Measurements from ENCODE around the gene FOXO1.

FOXO1 gene

DNA sequence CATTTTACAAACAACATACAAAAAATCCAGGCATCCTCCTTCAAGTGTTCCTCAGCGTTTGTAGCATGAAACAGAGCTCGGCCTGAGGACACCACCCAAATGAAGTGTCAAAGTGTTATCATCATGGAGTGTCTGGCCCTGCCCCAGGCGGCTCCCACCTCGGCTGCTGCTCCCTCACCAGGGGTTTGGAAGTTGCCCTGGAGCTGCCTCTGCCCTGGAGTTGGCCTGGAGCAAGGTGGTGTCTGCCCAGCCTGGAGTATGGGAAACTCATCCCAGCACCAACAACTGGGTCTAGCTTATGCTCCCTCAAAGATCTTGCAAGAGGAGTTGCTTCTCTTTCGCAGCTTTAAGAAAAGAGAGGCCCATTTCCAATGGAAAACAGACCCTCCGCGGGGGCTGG, 120.4 kb downstream of the FOXO1 start:
- peaks cover 4% of the 10 kb centered on the region for H3K36me3 Mint-ChIP-seq
- peaks cover 4% of the 10 kb centered on the region for H3K9me3 Mint-ChIP-seq
- H3K27me3 Mint-ChIP-seq = no peaks in the 10 kb centered on the region
- H3K4me1 Mint-ChIP-seq = peaks cover 27% of the 10 kb centered on the region
- no peak overlapping the region for H3K27ac Mint-ChIP-seq
- H3K4me3 Mint-ChIP-seq = no peak overlapping the region

DNA sequence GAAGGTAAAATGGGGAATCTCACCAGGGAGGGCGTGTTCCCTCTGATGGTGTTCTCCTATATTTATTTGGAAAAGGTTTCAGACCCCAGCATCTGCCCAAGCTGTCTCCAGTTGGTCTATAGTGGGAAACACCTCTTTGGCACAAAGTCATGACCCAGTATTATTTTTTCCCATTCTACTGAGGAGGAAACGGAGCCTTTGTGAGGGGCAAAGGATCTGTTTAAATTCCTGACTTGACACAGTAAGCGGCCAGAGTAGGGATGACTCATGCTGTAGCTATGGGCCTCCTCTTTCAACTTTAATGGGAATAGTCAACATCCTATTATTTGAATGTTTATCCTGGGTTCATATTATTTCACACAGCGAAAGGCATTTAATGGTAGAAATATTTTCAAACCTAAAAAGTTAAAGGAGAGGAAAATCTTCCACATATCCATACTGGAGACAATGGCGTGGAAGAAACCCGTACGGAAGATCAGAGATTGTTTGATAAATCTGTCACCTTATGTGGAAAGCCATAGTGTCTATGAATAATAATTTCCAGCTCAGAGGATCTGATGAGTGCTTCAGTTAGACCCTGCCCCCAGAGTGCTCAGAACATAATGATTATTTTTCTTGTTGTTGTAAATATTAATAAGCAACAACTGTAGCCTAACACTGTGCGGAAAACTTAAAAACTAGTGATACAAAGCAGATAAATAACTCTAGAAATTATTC, 126.0 kb downstream of the FOXO1 start:
- H3K4me3 Mint-ChIP-seq = no peak overlapping the region
- H3K27me3 Mint-ChIP-seq = no peaks in the 10 kb centered on the region
- peaks cover 6% of the 10 kb centered on the region for H3K36me3 Mint-ChIP-seq

DNA sequence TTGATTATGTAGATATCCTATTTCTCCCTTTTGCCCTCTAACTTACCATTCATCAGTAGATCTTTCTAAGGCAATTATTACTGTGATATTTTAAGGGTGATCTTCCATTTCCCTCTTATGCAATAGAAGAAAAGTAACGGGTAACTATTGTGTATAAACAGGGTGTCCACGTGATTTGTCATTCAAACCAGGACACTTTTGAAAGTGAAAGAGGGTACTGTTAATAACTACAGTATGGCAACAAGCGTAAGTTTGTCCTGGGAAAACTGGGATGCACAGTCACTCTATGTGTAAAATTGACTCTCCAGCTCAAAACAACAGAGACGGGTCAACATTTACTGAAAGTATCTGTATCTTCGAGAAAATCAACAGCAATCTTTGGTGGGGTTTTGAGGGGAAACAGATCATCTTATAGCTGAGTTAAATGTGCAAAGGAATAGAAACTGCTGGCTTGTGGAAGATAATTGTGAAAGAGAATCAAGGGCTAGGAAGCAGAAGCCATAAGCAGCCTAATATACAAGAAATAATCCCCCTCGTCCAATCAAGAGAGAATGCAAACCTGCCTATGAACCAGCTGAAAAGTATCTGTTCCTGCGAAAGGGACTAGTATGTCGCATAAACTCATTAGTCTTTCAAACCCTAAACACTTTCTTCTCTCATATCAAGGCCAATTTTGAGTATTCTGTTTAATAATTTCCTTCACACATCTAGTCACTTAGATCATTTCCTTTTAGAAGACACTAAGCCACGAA, 126.7 kb downstream of the FOXO1 start:
- peak overlapping the region; percentile 26 for H3K27ac Mint-ChIP-seq

More for the DNA sequence above, 126.0 kb downstream of the FOXO1 start:
- Mint-ChIP-seq H3K9me3 (no peaks in the 10 kb centered on the region), H3K4me1 (peaks cover 12% of the 10 kb centered on the region), H3K27ac (no peak overlapping the region)

DNA sequence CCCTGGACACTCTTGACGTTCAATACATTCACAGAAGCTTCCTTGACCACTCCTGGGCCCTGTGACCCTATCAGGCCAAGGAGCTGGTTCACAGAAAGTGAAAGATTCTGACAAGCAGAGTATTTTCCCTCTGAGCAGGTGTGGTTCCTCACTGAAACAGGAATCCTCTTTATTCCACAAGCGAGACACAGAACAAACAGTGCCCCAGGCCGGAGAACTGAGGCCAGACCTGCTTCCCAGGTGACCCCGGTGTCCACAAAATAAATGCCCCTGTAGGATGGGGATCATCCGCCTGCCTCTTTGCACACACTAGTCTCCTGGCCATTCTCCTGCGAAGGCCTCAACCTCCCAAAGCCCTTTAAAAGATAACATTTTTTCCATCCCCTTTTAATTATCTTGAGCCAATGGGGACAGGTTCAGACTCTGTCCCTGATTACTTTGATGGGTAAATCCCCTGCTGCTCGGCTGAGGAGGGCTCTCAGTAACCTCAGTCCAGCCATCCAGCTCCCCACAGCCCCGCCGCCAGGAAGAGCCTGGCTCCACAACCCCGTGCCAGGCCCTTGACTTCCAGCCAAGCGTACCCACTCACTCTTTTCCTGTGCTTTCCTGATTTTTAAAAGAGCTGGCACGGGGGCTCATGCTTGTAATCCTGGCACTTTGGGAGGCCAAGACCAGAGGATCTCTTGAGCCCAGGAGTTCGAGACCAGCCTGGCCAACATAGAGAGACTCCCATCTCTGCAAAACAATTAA, 129.1 kb downstream of the FOXO1 start:
- peaks cover 12% of the 10 kb centered on the region for H3K4me1 Mint-ChIP-seq
- no peaks in the 10 kb centered on the region for H3K9me3 Mint-ChIP-seq
- no peaks in the 10 kb centered on the region for H3K27me3 Mint-ChIP-seq
- H3K36me3 Mint-ChIP-seq = peaks cover 6% of the 10 kb centered on the region
- H3K4me3 Mint-ChIP-seq = no peak overlapping the region
- peak overlapping the region; percentile 41 for H3K27ac Mint-ChIP-seq

More for the DNA sequence above, 126.7 kb downstream of the FOXO1 start:
- Mint-ChIP-seq H3K4me3 (no peak overlapping the region), H3K27me3 (no peaks in the 10 kb centered on the region), H3K9me3 (no peaks in the 10 kb centered on the region), H3K4me1 (peaks cover 9% of the 10 kb centered on the region), H3K36me3 (peaks cover 6% of the 10 kb centered on the region)

DNA sequence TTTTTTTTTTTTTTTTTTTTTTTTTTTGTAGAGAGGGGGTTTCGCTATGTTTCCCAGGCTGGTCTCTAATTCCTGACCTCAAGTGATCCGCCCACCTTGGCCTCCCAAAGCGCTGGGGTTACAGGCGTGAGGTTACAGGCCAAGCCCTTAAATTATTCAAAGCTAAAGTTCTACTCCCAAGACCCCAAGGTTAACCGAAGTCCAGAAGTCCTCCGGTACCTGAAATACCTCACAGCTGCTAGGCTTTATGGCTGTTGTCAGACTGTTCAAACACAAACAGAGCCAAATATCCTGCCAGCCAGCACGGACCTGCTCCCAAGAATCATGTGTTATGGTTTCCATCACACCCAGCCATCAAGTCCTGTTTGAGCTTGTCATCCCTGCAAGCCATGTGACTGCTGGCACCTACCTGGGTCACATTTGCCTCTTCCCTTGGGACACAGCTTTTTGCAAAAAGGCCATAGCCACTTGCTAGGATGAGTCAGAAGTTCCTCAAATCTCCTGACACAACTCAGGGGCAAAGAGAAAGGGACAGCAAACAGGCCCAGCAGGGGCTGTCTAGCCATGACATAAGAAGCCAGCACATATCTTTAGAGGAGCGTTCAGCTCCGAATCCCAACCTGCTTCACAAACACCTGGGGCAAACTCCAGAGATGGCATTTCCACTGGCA, 129.9 kb downstream of the FOXO1 start:
- Mint-ChIP-seq H3K36me3 (peaks cover 6% of the 10 kb centered on the region), H3K27me3 (no peaks in the 10 kb centered on the region), H3K27ac (no peak overlapping the region), H3K4me3 (no peak overlapping the region), H3K9me3 (no peaks in the 10 kb centered on the region), H3K4me1 (peaks cover 16% of the 10 kb centered on the region)

DNA sequence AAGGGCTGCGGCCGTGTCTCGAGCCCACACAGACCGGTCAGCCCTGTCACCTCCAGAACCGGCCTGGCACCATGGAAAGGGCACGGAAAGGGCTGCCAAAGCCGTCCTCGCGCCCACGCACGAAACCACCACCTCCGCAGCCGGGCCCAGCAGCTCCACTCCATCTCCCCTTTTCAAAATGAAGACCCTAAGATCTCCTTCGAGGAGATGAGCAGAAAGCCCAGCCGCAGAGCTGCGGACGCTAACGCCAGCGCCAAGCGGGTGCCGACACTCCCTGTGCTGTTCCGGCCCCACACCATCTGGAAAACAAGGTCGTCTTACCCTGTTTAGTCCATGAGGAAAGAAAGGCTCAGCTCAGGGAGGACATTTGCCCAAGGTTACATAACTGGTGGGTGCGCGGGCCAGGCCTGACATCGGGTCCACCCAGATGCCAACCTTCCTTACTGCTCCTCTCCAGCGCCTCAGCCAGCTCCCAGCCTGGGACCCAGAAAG, 131.1 kb downstream of the FOXO1 start:
- H3K27ac Mint-ChIP-seq = no peak overlapping the region
- peaks cover 27% of the 10 kb centered on the region for H3K4me1 Mint-ChIP-seq
- no peaks in the 10 kb centered on the region for H3K9me3 Mint-ChIP-seq
- H3K4me3 Mint-ChIP-seq = no peak overlapping the region
- H3K27me3 Mint-ChIP-seq = no peaks in the 10 kb centered on the region
- peaks cover 6% of the 10 kb centered on the region for H3K36me3 Mint-ChIP-seq

DNA sequence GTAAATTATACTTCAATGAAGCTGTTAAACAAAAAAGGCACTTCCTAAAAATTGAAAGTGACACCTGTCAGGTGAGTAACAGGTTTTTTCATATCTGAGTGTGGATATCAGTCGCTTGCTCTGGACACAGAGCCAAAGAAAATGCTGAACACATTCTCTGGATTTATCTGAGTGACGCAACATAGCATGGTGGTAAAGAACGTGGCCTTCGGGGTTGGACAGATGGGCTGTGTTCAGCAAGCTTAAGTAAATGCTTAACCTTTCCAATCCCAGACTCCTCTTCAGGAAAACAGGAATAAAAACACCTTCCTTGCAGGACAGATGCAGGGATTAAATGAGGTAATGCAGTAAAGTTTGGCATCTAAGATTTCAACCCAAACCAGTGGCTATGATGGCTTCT, 132.0 kb downstream of the FOXO1 start:
- Mint-ChIP-seq H3K27ac (no peak overlapping the region), H3K4me1 (peaks cover 29% of the 10 kb centered on the region), H3K9me3 (no peaks in the 10 kb centered on the region), H3K27me3 (no peaks in the 10 kb centered on the region), H3K4me3 (no peak overlapping the region), H3K36me3 (peaks cover 4% of the 10 kb centered on the region)

DNA sequence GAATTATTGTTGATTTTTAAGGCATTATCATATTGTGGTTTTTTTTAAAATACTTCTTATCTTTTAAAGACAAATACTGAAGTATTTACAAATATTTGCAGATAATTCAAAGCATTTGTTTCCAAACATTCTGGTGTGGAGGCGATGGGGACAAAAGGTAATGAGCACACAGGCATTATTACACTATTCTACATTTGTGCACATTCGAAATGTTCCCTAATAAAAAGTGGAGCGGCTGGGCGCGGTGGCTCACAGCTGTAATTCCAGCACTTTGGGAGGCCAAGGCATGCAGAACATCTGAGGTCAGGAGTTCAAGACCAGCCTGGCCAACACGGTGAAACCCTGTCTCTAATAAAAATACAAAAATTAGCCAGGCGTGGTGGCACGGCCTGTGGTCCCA, 133.4 kb downstream of the FOXO1 start:
- Mint-ChIP-seq H3K27ac (no peak overlapping the region), H3K36me3 (peaks cover 4% of the 10 kb centered on the region), H3K27me3 (no peaks in the 10 kb centered on the region), H3K4me3 (no peak overlapping the region), H3K4me1 (peaks cover 28% of the 10 kb centered on the region), H3K9me3 (no peaks in the 10 kb centered on the region)

DNA sequence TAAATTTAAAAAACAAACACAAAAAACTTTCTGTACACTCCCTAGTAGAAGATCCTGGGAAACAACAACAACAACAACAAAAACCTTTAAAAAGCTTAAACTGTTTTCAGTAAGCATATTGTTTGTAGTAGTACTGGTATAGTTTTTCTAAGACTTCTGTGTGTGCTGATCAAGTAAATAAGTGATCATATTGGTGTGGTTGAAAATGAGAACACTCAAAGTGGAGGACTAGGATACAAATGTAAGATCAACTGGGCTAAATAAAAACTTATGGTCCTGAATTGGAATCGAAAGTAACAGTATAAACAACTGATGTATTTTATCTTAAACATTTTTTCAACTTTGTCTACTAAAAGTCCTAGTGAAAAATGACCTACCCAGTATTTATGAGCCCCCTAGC, 135.5 kb downstream of the FOXO1 start:
- H3K4me3 Mint-ChIP-seq = no peak overlapping the region

DNA sequence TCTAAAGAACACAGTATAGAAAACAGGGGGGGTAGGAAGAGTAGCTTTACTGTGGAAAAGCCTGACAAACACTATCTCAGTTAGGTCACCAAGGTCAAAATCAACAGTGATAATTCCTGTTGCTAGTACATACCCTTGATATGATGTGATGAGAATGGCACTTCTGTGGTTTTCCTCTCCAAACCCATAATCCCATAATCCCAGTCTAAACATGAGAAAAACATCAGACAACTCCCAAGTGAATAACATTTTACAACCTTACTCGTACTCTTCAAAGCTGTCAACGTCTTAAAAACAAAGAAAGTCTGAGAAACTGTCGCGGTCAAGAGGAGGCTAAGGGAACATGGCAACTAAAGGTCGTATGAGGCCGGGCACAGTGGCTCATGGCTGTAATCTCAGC, 137.6 kb downstream of the FOXO1 start:
- no peak overlapping the region for H3K4me3 Mint-ChIP-seq
- peak overlapping the region; percentile 17 for H3K27ac Mint-ChIP-seq
- H3K36me3 Mint-ChIP-seq = peaks cover 4% of the 10 kb centered on the region
- H3K4me1 Mint-ChIP-seq = peaks cover 39% of the 10 kb centered on the region
- H3K9me3 Mint-ChIP-seq = no peaks in the 10 kb centered on the region
- no peaks in the 10 kb centered on the region for H3K27me3 Mint-ChIP-seq

More for the DNA sequence above, 135.5 kb downstream of the FOXO1 start:
- no peak overlapping the region for H3K27ac Mint-ChIP-seq
- H3K36me3 Mint-ChIP-seq = peaks cover 4% of the 10 kb centered on the region
- no peaks in the 10 kb centered on the region for H3K9me3 Mint-ChIP-seq
- peaks cover 28% of the 10 kb centered on the region for H3K4me1 Mint-ChIP-seq
- H3K27me3 Mint-ChIP-seq = no peaks in the 10 kb centered on the region

DNA sequence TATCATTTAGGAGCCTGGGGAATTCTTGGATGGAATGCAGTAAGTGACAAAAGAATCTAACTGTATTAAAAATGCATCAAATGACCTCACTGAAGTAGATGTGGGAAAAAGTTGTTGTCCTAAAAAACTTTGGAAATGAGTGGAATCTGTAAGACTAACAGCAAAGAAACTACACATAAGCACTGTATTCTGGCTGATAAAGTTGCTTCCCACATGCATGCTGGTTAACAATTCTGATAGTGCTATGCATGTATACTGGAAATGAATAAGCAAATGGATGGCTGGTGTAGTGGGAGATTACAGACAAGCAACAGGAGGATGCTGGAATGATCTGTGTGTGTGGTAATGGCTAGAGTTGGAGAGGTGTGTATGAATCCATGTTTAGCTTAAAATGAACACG, 138.5 kb downstream of the FOXO1 start:
- Mint-ChIP-seq H3K36me3 (peaks cover 4% of the 10 kb centered on the region), H3K4me1 (peaks cover 39% of the 10 kb centered on the region), H3K27me3 (no peaks in the 10 kb centered on the region), H3K27ac (peak overlapping the region; percentile 48), H3K4me3 (no peak overlapping the region), H3K9me3 (no peaks in the 10 kb centered on the region)

DNA sequence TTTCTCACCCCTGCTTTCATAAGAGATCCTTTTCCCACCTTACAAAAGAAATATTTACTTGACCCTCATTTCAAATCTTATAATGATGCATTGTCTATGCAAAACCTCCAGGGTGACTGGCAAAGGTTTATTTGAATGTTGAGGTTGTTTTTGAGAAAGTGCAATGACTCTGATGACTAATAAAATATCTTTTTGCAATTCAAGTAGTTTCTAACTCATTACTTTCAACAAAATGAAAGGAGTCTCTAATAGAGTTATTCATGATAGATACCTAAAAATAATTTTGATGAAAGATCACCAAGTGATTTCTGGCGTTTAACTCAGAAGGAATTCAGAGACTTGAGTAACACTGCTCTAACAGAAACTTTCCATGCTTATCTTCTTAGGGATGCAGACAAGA, 144.2 kb downstream of the FOXO1 start:
- H3K4me1 Mint-ChIP-seq = peaks cover 63% of the 10 kb centered on the region
- H3K9me3 Mint-ChIP-seq = peaks cover 11% of the 10 kb centered on the region
- H3K27ac Mint-ChIP-seq = peak overlapping the region; percentile 88
- peaks cover 3% of the 10 kb centered on the region for H3K36me3 Mint-ChIP-seq
- no peaks in the 10 kb centered on the region for H3K27me3 Mint-ChIP-seq
- H3K4me3 Mint-ChIP-seq = peak overlapping the region; percentile 39

DNA sequence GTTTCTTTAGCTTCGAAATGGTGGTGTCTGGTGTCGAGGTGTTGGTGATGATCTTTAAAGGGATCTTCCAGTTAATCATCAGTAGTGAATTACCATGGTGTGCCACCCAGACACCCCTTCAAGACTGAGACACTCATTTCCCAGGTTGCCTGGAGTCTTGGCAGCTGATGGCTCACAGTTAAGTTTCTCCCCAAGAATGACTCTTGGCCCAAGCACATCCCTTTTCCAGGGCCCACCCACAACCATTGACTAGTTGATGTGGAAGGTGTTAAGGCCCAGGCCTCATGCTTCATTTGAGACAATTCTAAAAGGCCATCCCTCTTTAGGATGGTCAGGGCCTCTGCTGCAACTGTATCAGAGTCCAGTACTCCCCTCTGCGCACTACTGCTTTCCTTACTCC, 145.5 kb downstream of the FOXO1 start:
- H3K4me1 Mint-ChIP-seq = peaks cover 74% of the 10 kb centered on the region
- no peaks in the 10 kb centered on the region for H3K27me3 Mint-ChIP-seq
- H3K9me3 Mint-ChIP-seq = peaks cover 11% of the 10 kb centered on the region
- no peak overlapping the region for H3K4me3 Mint-ChIP-seq
- H3K27ac Mint-ChIP-seq = peak overlapping the region; percentile 81
- peaks cover 3% of the 10 kb centered on the region for H3K36me3 Mint-ChIP-seq

DNA sequence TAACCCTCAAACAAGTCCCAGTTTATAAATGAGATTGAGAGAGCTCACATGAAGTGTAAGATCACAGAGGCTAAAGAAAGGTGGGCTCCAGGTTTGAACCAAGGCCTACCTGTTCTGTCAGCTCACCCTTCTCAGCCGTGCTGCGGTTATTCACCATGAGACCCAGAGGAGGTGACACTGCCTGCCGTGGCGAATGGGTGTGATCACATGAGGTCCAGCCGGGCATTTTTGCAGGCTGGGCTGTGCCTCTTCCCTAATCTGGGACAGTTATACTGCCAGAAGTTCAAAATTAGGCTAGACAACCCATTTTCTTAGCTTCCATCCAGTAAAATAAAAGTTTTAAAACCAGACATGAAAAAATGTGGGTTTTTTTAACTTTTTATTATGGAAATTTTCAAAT, 146.8 kb downstream of the FOXO1 start:
- peaks cover 69% of the 10 kb centered on the region for H3K4me1 Mint-ChIP-seq
- H3K27me3 Mint-ChIP-seq = no peaks in the 10 kb centered on the region
- H3K27ac Mint-ChIP-seq = peak overlapping the region; percentile 88
- H3K4me3 Mint-ChIP-seq = no peak overlapping the region
- peaks cover 11% of the 10 kb centered on the region for H3K9me3 Mint-ChIP-seq
- H3K36me3 Mint-ChIP-seq = peaks cover 5% of the 10 kb centered on the region

DNA sequence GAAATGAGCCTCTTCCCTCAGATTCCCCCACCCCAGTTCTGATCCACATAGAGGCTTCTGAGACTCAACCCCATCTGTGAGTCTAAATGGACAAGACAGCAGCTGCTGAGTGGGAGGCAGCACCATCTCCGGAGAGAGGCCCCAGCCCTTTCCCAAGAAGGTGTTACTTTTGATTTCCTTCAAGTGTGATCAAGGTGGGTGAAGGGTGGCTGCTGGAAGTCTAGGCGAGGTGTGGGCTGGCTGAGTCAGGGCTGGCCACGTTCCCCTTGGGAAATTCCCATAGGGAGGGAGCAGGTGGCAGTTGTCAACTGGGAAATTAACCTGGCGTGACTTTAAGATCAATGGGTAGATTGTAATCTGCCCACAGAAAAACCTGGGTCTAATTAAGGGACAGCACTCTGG, 148.0 kb downstream of the FOXO1 start:
- Mint-ChIP-seq H3K27me3 (no peaks in the 10 kb centered on the region), H3K9me3 (peaks cover 11% of the 10 kb centered on the region), H3K4me1 (peaks cover 77% of the 10 kb centered on the region), H3K4me3 (peak overlapping the region; percentile 67), H3K36me3 (peaks cover 5% of the 10 kb centered on the region), H3K27ac (peak overlapping the region; percentile 95)
